Measurements from ENCODE around the gene PLCL2.

PLCL2 gene

DNA sequence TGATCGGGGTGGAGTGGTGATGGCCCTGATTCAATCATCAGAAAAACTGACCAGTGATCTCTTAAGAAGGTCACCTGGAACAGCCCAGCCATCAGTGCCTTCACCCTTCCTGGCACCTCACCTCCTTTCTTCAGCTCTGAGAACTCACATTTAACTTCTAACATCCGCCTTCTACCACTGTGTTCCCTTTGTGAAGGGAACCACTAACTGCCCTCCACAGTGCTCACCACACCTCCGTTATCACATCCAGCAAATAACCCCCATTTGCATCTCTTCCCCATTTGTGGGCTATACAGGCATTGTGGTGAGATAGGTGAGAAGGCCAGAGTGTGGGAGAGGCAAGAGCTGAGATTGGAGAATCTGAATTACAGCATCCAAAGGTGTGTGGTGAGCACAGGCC, 107.4 kb downstream of the PLCL2 start:
- H2AFZ ChIP-seq (ENCODE audit: low read depth, low read length), result no peak overlapping the region
- no peaks in the 10 kb centered on the region for H3K4me1 ChIP-seq (ENCODE audit: control insufficient read depth, insufficient read depth, low read depth, low read length)
- H4K91ac ChIP-seq (ENCODE audit: low read length), result no peak overlapping the region
- no peak overlapping the region for H3K4me3 ChIP-seq (ENCODE audit: insufficient read depth in 1 of 2, low read depth in 1 of 2, low read length in 2 of 2)
- no peak overlapping the region for H4K8ac ChIP-seq (ENCODE audit: low read length)
- H3K18ac ChIP-seq (ENCODE audit: low read depth in 1 of 2, low read length in 2 of 2), result no peak overlapping the region
- no peaks in the 10 kb centered on the region for H3K27me3 ChIP-seq (ENCODE audit: control insufficient read depth in 1 of 2, insufficient read depth in 1 of 2, low read length in 2 of 2)
- H3K14ac ChIP-seq (ENCODE audit: low read length in 2 of 2), result no peak overlapping the region
- H3K79me1 ChIP-seq (replicated peaks; ENCODE audit: low read length, poor library complexity, severe bottlenecking), result no peaks in the 10 kb centered on the region
- H2BK15ac ChIP-seq (ENCODE audit: low read depth, poor library complexity, severe bottlenecking), result no peak overlapping the region
- no peak overlapping the region for H3K4ac ChIP-seq (ENCODE audit: low read depth in 1 of 2, low read length in 2 of 2)
- H3K36me3 ChIP-seq (ENCODE audit: control insufficient read depth in 1 of 2, insufficient read depth in 2 of 2, low read depth in 1 of 2, low read length in 2 of 2), result no peaks in the 10 kb centered on the region
- no peak overlapping the region for H3K27ac ChIP-seq (ENCODE audit: low read length, poor library complexity, severe bottlenecking)
- WGBS, result 90% methylated on average over 2 of the region's 3 CpGs
- H2BK5ac ChIP-seq (ENCODE audit: low read depth, low read length, poor library complexity, severe bottlenecking), result no peak overlapping the region
- H2BK12ac ChIP-seq (ENCODE audit: low read length in 2 of 2), result no peak overlapping the region
- no peaks in the 10 kb centered on the region for H3K9me3 ChIP-seq (ENCODE audit: control insufficient read depth, low read length)
- DNase-seq, result no peak
- H3K23ac ChIP-seq (ENCODE audit: low read length in 2 of 2), result no peak overlapping the region
- H2BK120ac ChIP-seq (ENCODE audit: low read depth, low read length), result no peak overlapping the region
- no peak overlapping the region for H3K9ac ChIP-seq (ENCODE audit: low read length)
- no peak overlapping the region for H3K4me2 ChIP-seq (ENCODE audit: low read length, poor library complexity, severe bottlenecking)
- no peak overlapping the region for H2AK5ac ChIP-seq (ENCODE audit: low read length, severe bottlenecking)

DNA sequence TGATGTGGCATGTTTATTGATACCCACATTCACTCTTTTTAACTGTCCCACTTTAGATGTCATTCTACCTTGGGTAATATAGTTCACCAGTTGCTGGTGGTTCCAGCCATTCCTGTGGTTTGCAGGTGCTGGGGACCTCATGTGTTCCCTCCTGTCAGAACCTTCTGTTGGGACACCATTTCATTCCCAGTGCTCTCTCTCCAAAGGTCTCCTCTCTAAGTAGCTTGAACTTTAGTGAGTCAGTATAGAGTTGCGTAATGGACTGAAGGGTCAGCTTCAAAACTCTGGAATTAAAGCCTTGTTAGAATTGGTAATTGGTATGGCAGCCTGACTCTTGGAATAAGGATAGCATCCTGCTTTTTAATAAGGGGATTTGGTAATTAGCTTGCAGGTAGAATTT, 108.5 kb downstream of the PLCL2 start:
- no peak overlapping the region for H3K4me2 ChIP-seq (ENCODE audit: low read length, poor library complexity, severe bottlenecking)
- no peak overlapping the region for H4K8ac ChIP-seq (ENCODE audit: low read length)
- no peak overlapping the region for H2AFZ ChIP-seq (ENCODE audit: low read depth, low read length)
- no peak overlapping the region for H2AK5ac ChIP-seq (ENCODE audit: low read length, severe bottlenecking)
- H2BK120ac ChIP-seq (ENCODE audit: low read depth, low read length), result no peak overlapping the region
- no peak overlapping the region for H3K14ac ChIP-seq (ENCODE audit: low read length in 2 of 2)
- H3K9ac ChIP-seq (ENCODE audit: low read length), result no peak overlapping the region
- H2BK5ac ChIP-seq (ENCODE audit: low read depth, low read length, poor library complexity, severe bottlenecking), result no peak overlapping the region
- no peak overlapping the region for H4K91ac ChIP-seq (ENCODE audit: low read length)
- H3K79me1 ChIP-seq (replicated peaks; ENCODE audit: low read length, poor library complexity, severe bottlenecking), result no peaks in the 10 kb centered on the region
- H3K9me3 ChIP-seq (ENCODE audit: control insufficient read depth, low read length), result no peaks in the 10 kb centered on the region
- 92% methylated on average over 1 of the region's 1 CpG for WGBS
- no peak overlapping the region for H3K23ac ChIP-seq (ENCODE audit: low read length in 2 of 2)
- no peak overlapping the region for H2BK12ac ChIP-seq (ENCODE audit: low read length in 2 of 2)
- no peak overlapping the region for H3K27ac ChIP-seq (ENCODE audit: low read length, poor library complexity, severe bottlenecking)
- H3K18ac ChIP-seq (ENCODE audit: low read depth in 1 of 2, low read length in 2 of 2), result no peak overlapping the region
- no peak overlapping the region for H2BK15ac ChIP-seq (ENCODE audit: low read depth, poor library complexity, severe bottlenecking)
- H3K4me3 ChIP-seq (ENCODE audit: insufficient read depth in 1 of 2, low read depth in 1 of 2, low read length in 2 of 2), result no peak overlapping the region
- H3K27me3 ChIP-seq (ENCODE audit: control insufficient read depth in 1 of 2, insufficient read depth in 1 of 2, low read length in 2 of 2), result no peaks in the 10 kb centered on the region
- peak; percentile 48 for DNase-seq
- no peaks in the 10 kb centered on the region for H3K4me1 ChIP-seq (ENCODE audit: control insufficient read depth, insufficient read depth, low read depth, low read length)
- H3K36me3 ChIP-seq (ENCODE audit: control insufficient read depth in 1 of 2, insufficient read depth in 2 of 2, low read depth in 1 of 2, low read length in 2 of 2), result no peaks in the 10 kb centered on the region
- no peak overlapping the region for H3K4ac ChIP-seq (ENCODE audit: low read depth in 1 of 2, low read length in 2 of 2)

DNA sequence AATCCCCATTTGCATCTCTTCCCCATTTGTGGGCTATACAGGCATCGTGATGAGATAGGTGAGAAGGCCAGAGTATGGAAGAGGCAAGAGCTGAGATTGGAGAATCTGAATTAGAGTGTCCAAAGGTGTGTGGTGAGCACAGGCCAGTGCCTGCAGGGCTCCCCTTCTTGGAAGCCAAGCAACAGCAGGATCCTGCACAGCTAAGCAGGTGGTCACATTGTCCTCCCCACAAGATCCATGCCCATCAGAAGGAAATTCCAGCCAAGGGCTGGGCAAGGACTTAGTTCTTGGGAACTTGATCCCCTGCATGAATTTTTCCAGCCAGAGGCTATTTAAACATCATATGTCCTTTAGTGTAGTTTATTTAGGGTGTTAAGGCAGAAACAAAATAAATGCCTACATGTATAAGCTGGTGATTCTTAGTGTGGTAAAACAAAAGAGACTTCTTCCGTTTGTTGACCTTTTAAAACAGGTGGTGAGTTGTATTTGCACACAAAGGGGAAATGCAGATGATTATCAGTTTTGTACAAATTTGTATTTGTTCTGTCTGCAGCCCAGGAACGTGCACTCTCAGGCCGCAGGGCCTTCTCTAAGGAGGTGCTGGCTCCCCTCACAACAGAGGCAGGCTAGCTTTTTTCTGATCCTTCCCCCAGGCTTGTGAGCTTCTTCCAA, 110.2 kb downstream of the PLCL2 start:
- Histone ChIP-seq H3K4me2 (ENCODE audit: low read length, poor library complexity, severe bottlenecking) (no peak overlapping the region), H3K9ac (ENCODE audit: low read length) (no peak overlapping the region), H3K18ac (ENCODE audit: low read depth in 1 of 2, low read length in 2 of 2) (no peak overlapping the region), H3K23ac (ENCODE audit: low read length in 2 of 2) (no peak overlapping the region), H3K27me3 (ENCODE audit: control insufficient read depth in 1 of 2, insufficient read depth in 1 of 2, low read length in 2 of 2) (no peaks in the 10 kb centered on the region), H3K4ac (ENCODE audit: low read depth in 1 of 2, low read length in 2 of 2) (no peak overlapping the region), H2AK5ac (ENCODE audit: low read length, severe bottlenecking) (no peak overlapping the region), H3K27ac (ENCODE audit: low read length, poor library complexity, severe bottlenecking) (no peak overlapping the region), H3K4me1 (ENCODE audit: control insufficient read depth, insufficient read depth, low read depth, low read length) (no peaks in the 10 kb centered on the region), H2BK5ac (ENCODE audit: low read depth, low read length, poor library complexity, severe bottlenecking) (no peak overlapping the region), H4K8ac (ENCODE audit: low read length) (no peak overlapping the region), H2BK12ac (ENCODE audit: low read length in 2 of 2) (no peak overlapping the region), H2AFZ (ENCODE audit: low read depth, low read length) (no peak overlapping the region), H4K91ac (ENCODE audit: low read length) (no peak overlapping the region), H3K79me1 (replicated peaks; ENCODE audit: low read length, poor library complexity, severe bottlenecking) (no peaks in the 10 kb centered on the region), H3K9me3 (ENCODE audit: control insufficient read depth, low read length) (no peaks in the 10 kb centered on the region), H2BK15ac (ENCODE audit: low read depth, poor library complexity, severe bottlenecking) (no peak overlapping the region), H3K4me3 (ENCODE audit: insufficient read depth in 1 of 2, low read depth in 1 of 2, low read length in 2 of 2) (no peak overlapping the region), H3K14ac (ENCODE audit: low read length in 2 of 2) (no peak overlapping the region), H2BK120ac (ENCODE audit: low read depth, low read length) (no peak overlapping the region), H3K36me3 (ENCODE audit: control insufficient read depth in 1 of 2, insufficient read depth in 2 of 2, low read depth in 1 of 2, low read length in 2 of 2) (no peaks in the 10 kb centered on the region)
- WGBS, result 85% methylated on average over 4 of the region's 4 CpGs
- DNase-seq, result no peak

DNA sequence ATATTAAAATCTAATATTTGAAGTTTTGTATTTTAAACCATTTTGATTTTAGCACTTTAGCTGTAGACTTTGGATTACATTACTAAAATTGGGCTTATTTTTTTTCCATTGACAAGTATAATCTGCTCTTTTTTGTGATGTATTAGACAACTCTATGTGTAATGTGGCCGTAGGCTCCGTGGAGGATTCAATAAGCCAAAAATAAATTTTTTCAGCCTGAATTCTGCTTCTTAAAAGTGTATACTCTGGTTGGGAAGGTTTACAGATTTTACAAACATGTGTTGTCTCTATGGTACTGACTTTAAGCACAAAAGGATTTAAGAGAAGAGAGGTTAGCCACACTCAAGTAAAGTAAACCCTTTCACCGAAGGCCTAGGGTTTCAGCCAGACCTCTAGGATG, 110.8 kb downstream of the PLCL2 start:
- Histone ChIP-seq H3K4me3 (ENCODE audit: insufficient read depth in 1 of 2, low read depth in 1 of 2, low read length in 2 of 2) (no peak overlapping the region), H3K4me1 (ENCODE audit: control insufficient read depth, insufficient read depth, low read depth, low read length) (no peaks in the 10 kb centered on the region), H3K27me3 (ENCODE audit: control insufficient read depth in 1 of 2, insufficient read depth in 1 of 2, low read length in 2 of 2) (no peaks in the 10 kb centered on the region), H3K79me1 (replicated peaks; ENCODE audit: low read length, poor library complexity, severe bottlenecking) (no peaks in the 10 kb centered on the region), H4K8ac (ENCODE audit: low read length) (no peak overlapping the region), H2BK15ac (ENCODE audit: low read depth, poor library complexity, severe bottlenecking) (no peak overlapping the region), H3K18ac (ENCODE audit: low read depth in 1 of 2, low read length in 2 of 2) (no peak overlapping the region), H3K23ac (ENCODE audit: low read length in 2 of 2) (no peak overlapping the region), H3K9ac (ENCODE audit: low read length) (no peak overlapping the region), H3K36me3 (ENCODE audit: control insufficient read depth in 1 of 2, insufficient read depth in 2 of 2, low read depth in 1 of 2, low read length in 2 of 2) (no peaks in the 10 kb centered on the region), H2BK12ac (ENCODE audit: low read length in 2 of 2) (no peak overlapping the region), H4K91ac (ENCODE audit: low read length) (no peak overlapping the region), H3K9me3 (ENCODE audit: control insufficient read depth, low read length) (no peaks in the 10 kb centered on the region), H2BK5ac (ENCODE audit: low read depth, low read length, poor library complexity, severe bottlenecking) (no peak overlapping the region), H3K4ac (ENCODE audit: low read depth in 1 of 2, low read length in 2 of 2) (no peak overlapping the region), H3K27ac (ENCODE audit: low read length, poor library complexity, severe bottlenecking) (no peak overlapping the region), H2BK120ac (ENCODE audit: low read depth, low read length) (no peak overlapping the region), H2AFZ (ENCODE audit: low read depth, low read length) (no peak overlapping the region), H3K14ac (ENCODE audit: low read length in 2 of 2) (no peak overlapping the region), H3K4me2 (ENCODE audit: low read length, poor library complexity, severe bottlenecking) (no peak overlapping the region), H2AK5ac (ENCODE audit: low read length, severe bottlenecking) (no peak overlapping the region)
- DNase-seq, result no peak
- WGBS, result 95% methylated on average over 3 of the region's 3 CpGs

All from mesenchymal stem cell (in vitro differentiated cells and primary cell).